HL-60/S4 treated with phorbol 12-myristate 13-acetate at 8.2 ng/mL for 4 days and 3 days (cell line): ENCODE measurements around the gene SLC2A4RG.

Source experiments
- in situ Hi-C: fragments of 300-500 bp; cut with MboI; formaldehyde crosslinking; loops from 2 replicates; pipeline ENCODE4 v1.15.0; 2022; ENCODE audit warnings: low sequenced_read_pairs

The SLC2A4RG gene

GRCh38 chr20:63750807-63751470 lies 11.4 kb downstream of the SLC2A4RG start:
- in situ Hi-C loops, result no loop called here

- in situ Hi-C loops, result no loop called here
Observed at GRCh38 chr20:63751471-63752271, 12.1 kb downstream of the SLC2A4RG start.

GRCh38 chr20:63752411-63753101 lies 13.0 kb downstream of the SLC2A4RG start:
- in situ Hi-C loops, result no loop called here

GRCh38 chr20:63753381-63753780 lies 13.8 kb downstream of the SLC2A4RG start:
- in situ Hi-C loops, result no loop called here

- in situ Hi-C loops, result no loop called here
Observed at GRCh38 chr20:63754008-63754407, 14.4 kb downstream of the SLC2A4RG start.

- in situ Hi-C loops, result no loop called here
Observed at GRCh38 chr20:63755933-63756647, 16.5 kb downstream of the SLC2A4RG start.

GRCh38 chr20:63756648-63756991 lies 17.0 kb downstream of the SLC2A4RG start:
- in situ Hi-C loops, result no loop called here

- in situ Hi-C loops, result no loop called here
Observed at GRCh38 chr20:63758152-63758551, 18.6 kb downstream of the SLC2A4RG start.

GRCh38 chr20:63759377-63759901 lies 19.9 kb downstream of the SLC2A4RG start:
- in situ Hi-C loops, result no loop called here

- in situ Hi-C loops, result no loop called here
Observed at GRCh38 chr20:63765082-63765873, 25.7 kb downstream of the SLC2A4RG start.

GRCh38 chr20:63765902-63766301 lies 26.3 kb downstream of the SLC2A4RG start:
- in situ Hi-C loops, result no loop called here

- in situ Hi-C loops, result no loop called here
Observed at GRCh38 chr20:63766695-63767426, 27.3 kb downstream of the SLC2A4RG start.

- in situ Hi-C loops, result no loop called here
Observed at GRCh38 chr20:63767456-63767855, 27.9 kb downstream of the SLC2A4RG start.

- in situ Hi-C loops, result no loop called here
Observed at GRCh38 chr20:63767886-63768285, 28.3 kb downstream of the SLC2A4RG start.

GRCh38 chr20:63768591-63769515 lies 29.3 kb downstream of the SLC2A4RG start:
- in situ Hi-C loops, result no loop called here

- in situ Hi-C loops, result no loop called here
Observed at GRCh38 chr20:63769891-63770474, 30.4 kb downstream of the SLC2A4RG start.

GRCh38 chr20:63771046-63771707 lies 31.6 kb downstream of the SLC2A4RG start:
- in situ Hi-C loops, result no loop called here
